Measurements from ENCODE around the gene RGS3. TPM values are rescaled to one million over a fixed set of nuclear protein-coding genes. Genes with fewer than 3 reads are reported as not detected.

The RGS3 gene
- total RNA-seq, 1 experiment from 2014 or later: 16.6 TPM

DNA sequence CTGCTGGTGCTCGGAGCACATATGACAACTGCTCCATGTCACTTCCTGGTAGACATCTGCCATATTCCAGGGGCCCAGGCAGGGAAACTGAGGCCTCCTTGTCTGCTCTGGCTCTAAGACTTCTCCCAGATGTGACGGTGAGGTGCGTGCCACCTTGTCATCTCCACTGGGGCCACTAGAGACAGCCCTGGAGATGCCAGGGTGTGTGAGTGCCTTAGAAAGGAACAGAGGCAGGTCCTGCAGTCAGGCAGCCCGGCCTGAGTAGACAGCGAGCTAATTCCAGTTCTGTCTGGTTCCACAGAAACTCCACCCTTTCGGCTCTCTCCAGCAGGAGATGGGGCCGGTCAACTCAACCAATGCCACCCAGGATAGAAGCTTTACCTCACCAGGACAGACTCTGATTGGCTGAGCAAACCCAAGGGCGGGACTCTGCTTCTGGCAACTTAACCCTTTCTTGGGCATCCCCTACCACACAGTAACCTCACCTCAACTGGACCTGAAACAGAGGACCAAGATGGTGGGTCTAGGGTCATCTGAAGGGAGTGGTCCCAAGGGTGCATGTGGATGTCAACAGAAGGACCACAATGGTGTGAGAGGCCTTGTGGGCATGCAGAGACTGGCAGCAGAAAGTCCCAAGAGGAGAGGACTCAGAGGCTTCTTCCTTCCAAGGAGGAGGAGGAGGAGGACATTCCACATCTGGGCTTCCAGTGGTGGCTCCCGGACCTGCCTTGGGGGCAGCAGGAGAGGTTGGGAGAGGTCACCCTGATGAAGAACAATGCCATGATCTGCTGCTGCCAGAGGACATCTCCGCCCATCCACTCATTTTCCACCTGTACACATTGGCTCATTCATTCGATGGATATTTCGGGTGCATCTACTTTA is 77.7 kb downstream of the RGS3 start:
- Mint-ChIP-seq H3K36me3 (peaks cover 3% of the 10 kb centered on the region; the same call in 1 of the 2 replicates), H3K4me3 (no peak overlapping the region), H3K9me3 (no peaks in the 10 kb centered on the region), H3K27ac (peak overlapping the region; percentile 58; the same call in 1 of the 2 replicates), H3K27me3 (ENCODE audit: low read depth) (no peaks in the 10 kb centered on the region), H3K4me1 (peaks cover 5% of the 10 kb centered on the region)
- DNase-seq (ENCODE audit: low spot score) (peak; percentile 74), ATAC-seq (peak; percentile 95)
- ChIA-PET CTCF (interaction anchor here (0.9 to 1.1 kb wide), 2 partner anchors 117 to 128 kb away, joined by 3 read pairs; no protein-coding TSS in a partner anchor), POLR2A (interaction anchor here (0.6 to 1.1 kb wide), 2 partner anchors 24 to 266 kb away, joined by 3 to 4 read pairs; no protein-coding TSS in a partner anchor)
- no peak for TF ChIP-seq PRRX2 (CRISPR knock-in tag; IDR thresholded peaks at IDR 0.05)
- peak; percentile 49; the same call in 1 of the 2 replicates for TF ChIP-seq NFYB (CRISPR knock-in tag; conservative IDR thresholded peaks at IDR 0.05; ENCODE audit: low read depth)

GRCh38 chr9:113542006-113542405 is 78.5 kb downstream of the RGS3 start:
- H3K4me1 Mint-ChIP-seq: peaks cover 5% of the 10 kb centered on the region
- no peaks in the 10 kb centered on the region for H3K27me3 Mint-ChIP-seq (ENCODE audit: low read depth)
- ChIA-PET POLR2A (no interaction called here), CTCF (interaction anchor here (0.9 kb wide), 1 partner anchor 96 kb away, joined by 3 read pairs; no protein-coding TSS in a partner anchor)
- no peak for TF ChIP-seq GTF2I (CRISPR knock-in tag; conservative IDR thresholded peaks at IDR 0.05)
- TF ChIP-seq, protein P1, sequence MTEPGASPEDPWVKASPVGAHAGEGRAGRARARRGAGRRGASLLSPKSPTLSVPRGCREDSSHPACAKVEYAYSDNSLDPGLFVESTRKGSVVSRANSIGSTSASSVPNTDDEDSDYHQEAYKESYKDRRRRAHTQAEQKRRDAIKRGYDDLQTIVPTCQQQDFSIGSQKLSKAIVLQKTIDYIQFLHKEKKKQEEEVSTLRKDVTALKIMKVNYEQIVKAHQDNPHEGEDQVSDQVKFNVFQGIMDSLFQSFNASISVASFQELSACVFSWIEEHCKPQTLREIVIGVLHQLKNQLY (CRISPR knock-in tag; IDR thresholded peaks at IDR 0.05): no peak
- no peak for TF ChIP-seq USF2 (CRISPR knock-in tag; IDR thresholded peaks at IDR 0.05)
- no peak overlapping the region for H3K4me3 Mint-ChIP-seq
- no peaks in the 10 kb centered on the region for H3K9me3 Mint-ChIP-seq
- H3K36me3 Mint-ChIP-seq: peaks cover 3% of the 10 kb centered on the region; the same call in 1 of the 2 replicates
- H3K27ac Mint-ChIP-seq: no peak overlapping the region
- DNase-seq (ENCODE audit: low spot score): no peak
- ATAC-seq: no peak

DNA sequence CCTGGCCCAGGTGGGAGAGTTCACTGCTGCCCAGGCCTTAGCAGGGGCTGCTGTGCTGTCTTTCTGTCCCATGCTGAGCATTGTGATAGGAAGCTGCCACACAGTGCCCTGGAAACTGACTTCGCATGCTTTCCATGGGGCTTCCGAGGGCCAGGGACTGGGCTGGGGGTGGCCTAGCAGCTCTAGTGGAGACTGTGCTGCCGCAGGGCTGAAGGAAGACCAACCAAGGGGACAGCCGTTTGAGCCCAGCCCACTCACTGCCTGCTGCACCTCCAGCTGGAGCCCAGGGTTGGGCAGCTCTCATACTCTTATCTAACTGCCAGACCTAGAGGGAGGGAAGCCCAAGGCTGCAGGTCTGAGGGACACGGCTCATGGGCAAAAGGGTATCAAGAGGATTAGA is 79.2 kb downstream of the RGS3 start:
- Mint-ChIP-seq H3K4me1 (peaks cover 7% of the 10 kb centered on the region), H3K27ac (no peak overlapping the region), H3K36me3 (peaks cover 3% of the 10 kb centered on the region; the same call in 1 of the 2 replicates), H3K4me3 (no peak overlapping the region), H3K9me3 (no peaks in the 10 kb centered on the region), H3K27me3 (ENCODE audit: low read depth) (no peaks in the 10 kb centered on the region)
- POLR2A ChIA-PET: no interaction called here
- DNase-seq (ENCODE audit: low spot score): no peak
- CTCF ChIA-PET: interaction anchor here (0.9 kb wide), 2 partner anchors 51 to 97 kb away, joined by 3 read pairs; no protein-coding TSS in a partner anchor
- no peak for ATAC-seq
- TF ChIP-seq ATF1 (CRISPR knock-in tag; IDR thresholded peaks at IDR 0.05) (no peak), HMGXB4 (CRISPR knock-in tag; IDR thresholded peaks at IDR 0.05) (no peak), GTF2I (CRISPR knock-in tag; conservative IDR thresholded peaks at IDR 0.05) (no peak), ZNF121 (CRISPR knock-in tag; IDR thresholded peaks at IDR 0.05) (no peak), GRHL2 (CRISPR knock-in tag; IDR thresholded peaks at IDR 0.05; ENCODE audit: insufficient replicate concordance, severe bottlenecking) (no peak), IRF2 (CRISPR knock-in tag; IDR thresholded peaks at IDR 0.05; ENCODE audit: borderline replicate concordance, low read depth) (no peak), SP1 (CRISPR knock-in tag; conservative IDR thresholded peaks at IDR 0.05) (no peak)
- TF ChIP-seq, protein P2, sequence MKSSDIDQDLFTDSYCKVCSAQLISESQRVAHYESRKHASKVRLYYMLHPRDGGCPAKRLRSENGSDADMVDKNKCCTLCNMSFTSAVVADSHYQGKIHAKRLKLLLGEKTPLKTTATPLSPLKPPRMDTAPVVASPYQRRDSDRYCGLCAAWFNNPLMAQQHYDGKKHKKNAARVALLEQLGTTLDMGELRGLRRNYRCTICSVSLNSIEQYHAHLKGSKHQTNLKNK (CRISPR knock-in tag; IDR thresholded peaks at IDR 0.05): no peak
- TF ChIP-seq, protein P3, sequence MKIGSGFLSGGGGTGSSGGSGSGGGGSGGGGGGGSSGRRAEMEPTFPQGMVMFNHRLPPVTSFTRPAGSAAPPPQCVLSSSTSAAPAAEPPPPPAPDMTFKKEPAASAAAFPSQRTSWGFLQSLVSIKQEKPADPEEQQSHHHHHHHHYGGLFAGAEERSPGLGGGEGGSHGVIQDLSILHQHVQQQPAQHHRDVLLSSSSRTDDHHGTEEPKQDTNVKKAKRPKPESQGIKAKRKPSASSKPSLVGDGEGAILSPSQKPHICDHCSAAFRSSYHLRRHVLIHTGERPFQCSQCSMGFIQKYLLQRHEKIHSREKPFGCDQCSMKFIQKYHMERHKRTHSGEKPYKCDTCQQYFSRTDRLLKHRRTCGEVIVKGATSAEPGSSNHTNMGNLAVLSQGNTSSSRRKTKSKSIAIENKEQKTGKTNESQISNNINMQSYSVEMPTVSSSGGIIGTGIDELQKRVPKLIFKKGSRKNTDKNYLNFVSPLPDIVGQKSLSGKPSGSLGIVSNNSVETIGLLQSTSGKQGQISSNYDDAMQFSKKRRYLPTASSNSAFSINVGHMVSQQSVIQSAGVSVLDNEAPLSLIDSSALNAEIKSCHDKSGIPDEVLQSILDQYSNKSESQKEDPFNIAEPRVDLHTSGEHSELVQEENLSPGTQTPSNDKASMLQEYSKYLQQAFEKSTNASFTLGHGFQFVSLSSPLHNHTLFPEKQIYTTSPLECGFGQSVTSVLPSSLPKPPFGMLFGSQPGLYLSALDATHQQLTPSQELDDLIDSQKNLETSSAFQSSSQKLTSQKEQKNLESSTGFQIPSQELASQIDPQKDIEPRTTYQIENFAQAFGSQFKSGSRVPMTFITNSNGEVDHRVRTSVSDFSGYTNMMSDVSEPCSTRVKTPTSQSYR (CRISPR knock-in tag; IDR thresholded peaks at IDR 0.05): no peak
- TF ChIP-seq, protein P4, sequence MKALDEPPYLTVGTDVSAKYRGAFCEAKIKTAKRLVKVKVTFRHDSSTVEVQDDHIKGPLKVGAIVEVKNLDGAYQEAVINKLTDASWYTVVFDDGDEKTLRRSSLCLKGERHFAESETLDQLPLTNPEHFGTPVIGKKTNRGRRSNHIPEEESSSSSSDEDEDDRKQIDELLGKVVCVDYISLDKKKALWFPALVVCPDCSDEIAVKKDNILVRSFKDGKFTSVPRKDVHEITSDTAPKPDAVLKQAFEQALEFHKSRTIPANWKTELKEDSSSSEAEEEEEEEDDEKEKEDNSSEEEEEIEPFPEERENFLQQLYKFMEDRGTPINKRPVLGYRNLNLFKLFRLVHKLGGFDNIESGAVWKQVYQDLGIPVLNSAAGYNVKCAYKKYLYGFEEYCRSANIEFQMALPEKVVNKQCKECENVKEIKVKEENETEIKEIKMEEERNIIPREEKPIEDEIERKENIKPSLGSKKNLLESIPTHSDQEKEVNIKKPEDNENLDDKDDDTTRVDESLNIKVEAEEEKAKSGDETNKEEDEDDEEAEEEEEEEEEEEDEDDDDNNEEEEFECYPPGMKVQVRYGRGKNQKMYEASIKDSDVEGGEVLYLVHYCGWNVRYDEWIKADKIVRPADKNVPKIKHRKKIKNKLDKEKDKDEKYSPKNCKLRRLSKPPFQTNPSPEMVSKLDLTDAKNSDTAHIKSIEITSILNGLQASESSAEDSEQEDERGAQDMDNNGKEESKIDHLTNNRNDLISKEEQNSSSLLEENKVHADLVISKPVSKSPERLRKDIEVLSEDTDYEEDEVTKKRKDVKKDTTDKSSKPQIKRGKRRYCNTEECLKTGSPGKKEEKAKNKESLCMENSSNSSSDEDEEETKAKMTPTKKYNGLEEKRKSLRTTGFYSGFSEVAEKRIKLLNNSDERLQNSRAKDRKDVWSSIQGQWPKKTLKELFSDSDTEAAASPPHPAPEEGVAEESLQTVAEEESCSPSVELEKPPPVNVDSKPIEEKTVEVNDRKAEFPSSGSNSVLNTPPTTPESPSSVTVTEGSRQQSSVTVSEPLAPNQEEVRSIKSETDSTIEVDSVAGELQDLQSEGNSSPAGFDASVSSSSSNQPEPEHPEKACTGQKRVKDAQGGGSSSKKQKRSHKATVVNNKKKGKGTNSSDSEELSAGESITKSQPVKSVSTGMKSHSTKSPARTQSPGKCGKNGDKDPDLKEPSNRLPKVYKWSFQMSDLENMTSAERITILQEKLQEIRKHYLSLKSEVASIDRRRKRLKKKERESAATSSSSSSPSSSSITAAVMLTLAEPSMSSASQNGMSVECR (CRISPR knock-in tag; IDR thresholded peaks at IDR 0.05; ENCODE audit: borderline replicate concordance): no peak
- TF ChIP-seq, protein P5, sequence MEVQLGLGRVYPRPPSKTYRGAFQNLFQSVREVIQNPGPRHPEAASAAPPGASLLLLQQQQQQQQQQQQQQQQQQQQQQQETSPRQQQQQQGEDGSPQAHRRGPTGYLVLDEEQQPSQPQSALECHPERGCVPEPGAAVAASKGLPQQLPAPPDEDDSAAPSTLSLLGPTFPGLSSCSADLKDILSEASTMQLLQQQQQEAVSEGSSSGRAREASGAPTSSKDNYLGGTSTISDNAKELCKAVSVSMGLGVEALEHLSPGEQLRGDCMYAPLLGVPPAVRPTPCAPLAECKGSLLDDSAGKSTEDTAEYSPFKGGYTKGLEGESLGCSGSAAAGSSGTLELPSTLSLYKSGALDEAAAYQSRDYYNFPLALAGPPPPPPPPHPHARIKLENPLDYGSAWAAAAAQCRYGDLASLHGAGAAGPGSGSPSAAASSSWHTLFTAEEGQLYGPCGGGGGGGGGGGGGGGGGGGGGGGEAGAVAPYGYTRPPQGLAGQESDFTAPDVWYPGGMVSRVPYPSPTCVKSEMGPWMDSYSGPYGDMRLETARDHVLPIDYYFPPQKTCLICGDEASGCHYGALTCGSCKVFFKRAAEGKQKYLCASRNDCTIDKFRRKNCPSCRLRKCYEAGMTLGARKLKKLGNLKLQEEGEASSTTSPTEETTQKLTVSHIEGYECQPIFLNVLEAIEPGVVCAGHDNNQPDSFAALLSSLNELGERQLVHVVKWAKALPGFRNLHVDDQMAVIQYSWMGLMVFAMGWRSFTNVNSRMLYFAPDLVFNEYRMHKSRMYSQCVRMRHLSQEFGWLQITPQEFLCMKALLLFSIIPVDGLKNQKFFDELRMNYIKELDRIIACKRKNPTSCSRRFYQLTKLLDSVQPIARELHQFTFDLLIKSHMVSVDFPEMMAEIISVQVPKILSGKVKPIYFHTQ (CRISPR knock-in tag; IDR thresholded peaks at IDR 0.05): no peak
